ENCODE data around the gene PREB. TPM values are rescaled to one million over a fixed set of nuclear protein-coding genes. Genes with fewer than 3 reads are reported as not detected.
"Not testable (repeated sequence)": the region's sequence is repeated elsewhere in the genome, so short reads cannot be mapped to it uniquely, and the experiment has no call there.

PREB gene
- total and polyA plus RNA-seq, 2 experiments from 2014 or later = 69.2 to 90.3 TPM

DNA sequence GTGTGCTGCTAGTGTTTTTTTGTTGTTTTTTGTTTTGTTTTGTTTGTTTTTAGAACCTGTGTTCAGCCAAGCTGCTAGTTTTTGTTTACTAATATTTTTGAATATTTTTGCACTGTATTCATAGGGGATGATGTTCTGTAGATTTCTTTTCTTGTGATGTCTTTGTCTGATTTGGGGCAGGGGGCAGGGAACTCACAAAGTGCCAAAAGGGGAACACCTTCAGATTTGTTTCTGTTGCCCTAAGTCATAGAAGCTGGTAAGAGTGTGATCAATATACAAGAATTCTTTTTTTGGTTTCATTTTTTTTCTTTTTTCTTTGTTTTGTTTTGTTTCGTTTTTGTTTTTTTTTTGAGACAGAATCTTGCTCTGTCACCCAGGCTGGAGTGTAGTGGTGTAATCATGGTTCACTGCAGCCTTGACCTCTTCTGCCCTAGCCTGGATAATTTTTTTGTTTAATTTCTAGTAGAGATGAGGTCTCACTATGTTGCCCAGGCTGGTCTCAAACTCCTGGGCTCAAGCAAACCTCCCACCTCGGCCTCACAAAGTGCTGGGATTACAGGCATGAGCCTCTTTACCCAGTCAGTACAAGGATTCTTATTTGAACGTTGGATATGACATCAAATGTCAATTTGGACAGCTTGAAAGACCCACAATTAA is 45.0 kb upstream of the PREB start:
- H4K20me1 ChIP-seq (ENCODE audit: insufficient read depth, poor library complexity, severe bottlenecking) = no peaks in the 10 kb centered on the region
- H3K9me2 ChIP-seq (replicated peaks; ENCODE audit: insufficient read depth) = no peaks in the 10 kb centered on the region
- H3K79me2 ChIP-seq = no peaks in the 10 kb centered on the region
- H3K4me2 ChIP-seq = no peak overlapping the region
- no peak for DNase-seq (ENCODE audit: low spot score)
- H3K27me3 ChIP-seq = peaks cover 5% of the 10 kb centered on the region
- H3K9me3 ChIP-seq (ENCODE audit: low read depth) = no peaks in the 10 kb centered on the region
- no peak overlapping the region for H2AFZ ChIP-seq
- no peak overlapping the region for H3K27ac ChIP-seq
- no peaks in the 10 kb centered on the region for H3K36me3 ChIP-seq (replicated peaks; ENCODE audit: insufficient read depth, low read depth)
- WGBS (ENCODE audit: low lambda C conversion rate, missing lambda C conversion rate) = 63% methylated on average over 3 of the region's 3 CpGs
- no peaks in the 10 kb centered on the region for H3K4me1 ChIP-seq (ENCODE audit: insufficient read depth)
- no peak overlapping the region for H3K4me3 ChIP-seq
- no peak for TF ChIP-seq EZH2phosphoT487 (IDR thresholded peaks at IDR 0.05; ENCODE audit: low read depth, severe bottlenecking, unreplicated experiment)
- TF ChIP-seq, protein P1, sequence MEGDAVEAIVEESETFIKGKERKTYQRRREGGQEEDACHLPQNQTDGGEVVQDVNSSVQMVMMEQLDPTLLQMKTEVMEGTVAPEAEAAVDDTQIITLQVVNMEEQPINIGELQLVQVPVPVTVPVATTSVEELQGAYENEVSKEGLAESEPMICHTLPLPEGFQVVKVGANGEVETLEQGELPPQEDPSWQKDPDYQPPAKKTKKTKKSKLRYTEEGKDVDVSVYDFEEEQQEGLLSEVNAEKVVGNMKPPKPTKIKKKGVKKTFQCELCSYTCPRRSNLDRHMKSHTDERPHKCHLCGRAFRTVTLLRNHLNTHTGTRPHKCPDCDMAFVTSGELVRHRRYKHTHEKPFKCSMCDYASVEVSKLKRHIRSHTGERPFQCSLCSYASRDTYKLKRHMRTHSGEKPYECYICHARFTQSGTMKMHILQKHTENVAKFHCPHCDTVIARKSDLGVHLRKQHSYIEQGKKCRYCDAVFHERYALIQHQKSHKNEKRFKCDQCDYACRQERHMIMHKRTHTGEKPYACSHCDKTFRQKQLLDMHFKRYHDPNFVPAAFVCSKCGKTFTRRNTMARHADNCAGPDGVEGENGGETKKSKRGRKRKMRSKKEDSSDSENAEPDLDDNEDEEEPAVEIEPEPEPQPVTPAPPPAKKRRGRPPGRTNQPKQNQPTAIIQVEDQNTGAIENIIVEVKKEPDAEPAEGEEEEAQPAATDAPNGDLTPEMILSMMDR (IDR thresholded peaks at IDR 0.05; ENCODE audit: poor library complexity) = no peak
- TF ChIP-seq EZH2 (IDR thresholded peaks at IDR 0.05; ENCODE audit: borderline replicate concordance) = no peak

- no peaks in the 10 kb centered on the region for H3K9me3 ChIP-seq (ENCODE audit: low read depth)
- H3K27me3 ChIP-seq = peaks cover 9% of the 10 kb centered on the region
- no peak overlapping the region for H2AFZ ChIP-seq
- no peaks in the 10 kb centered on the region for H4K20me1 ChIP-seq (ENCODE audit: insufficient read depth, poor library complexity, severe bottlenecking)
- DNase-seq (ENCODE audit: low spot score) = no peak
- TF ChIP-seq EZH2 (IDR thresholded peaks at IDR 0.05; ENCODE audit: borderline replicate concordance) = no peak
- TF ChIP-seq, protein P1 (IDR thresholded peaks at IDR 0.05; ENCODE audit: poor library complexity) = no peak
- no peak for TF ChIP-seq EZH2phosphoT487 (IDR thresholded peaks at IDR 0.05; ENCODE audit: low read depth, severe bottlenecking, unreplicated experiment)
- no peaks in the 10 kb centered on the region for H3K79me2 ChIP-seq
- no peaks in the 10 kb centered on the region for H3K36me3 ChIP-seq (replicated peaks; ENCODE audit: insufficient read depth, low read depth)
- no peak overlapping the region for H3K27ac ChIP-seq
- H3K4me1 ChIP-seq (ENCODE audit: insufficient read depth) = no peaks in the 10 kb centered on the region
- H3K4me2 ChIP-seq = no peak overlapping the region
- no peak overlapping the region for H3K4me3 ChIP-seq
- WGBS (ENCODE audit: low lambda C conversion rate, missing lambda C conversion rate) = 92% methylated on average over 3 of the region's 3 CpGs
- H3K9me2 ChIP-seq (replicated peaks; ENCODE audit: insufficient read depth) = no peaks in the 10 kb centered on the region
Measured at GRCh38 chr2:27178469-27178868, 44.0 kb upstream of the PREB start.

DNA sequence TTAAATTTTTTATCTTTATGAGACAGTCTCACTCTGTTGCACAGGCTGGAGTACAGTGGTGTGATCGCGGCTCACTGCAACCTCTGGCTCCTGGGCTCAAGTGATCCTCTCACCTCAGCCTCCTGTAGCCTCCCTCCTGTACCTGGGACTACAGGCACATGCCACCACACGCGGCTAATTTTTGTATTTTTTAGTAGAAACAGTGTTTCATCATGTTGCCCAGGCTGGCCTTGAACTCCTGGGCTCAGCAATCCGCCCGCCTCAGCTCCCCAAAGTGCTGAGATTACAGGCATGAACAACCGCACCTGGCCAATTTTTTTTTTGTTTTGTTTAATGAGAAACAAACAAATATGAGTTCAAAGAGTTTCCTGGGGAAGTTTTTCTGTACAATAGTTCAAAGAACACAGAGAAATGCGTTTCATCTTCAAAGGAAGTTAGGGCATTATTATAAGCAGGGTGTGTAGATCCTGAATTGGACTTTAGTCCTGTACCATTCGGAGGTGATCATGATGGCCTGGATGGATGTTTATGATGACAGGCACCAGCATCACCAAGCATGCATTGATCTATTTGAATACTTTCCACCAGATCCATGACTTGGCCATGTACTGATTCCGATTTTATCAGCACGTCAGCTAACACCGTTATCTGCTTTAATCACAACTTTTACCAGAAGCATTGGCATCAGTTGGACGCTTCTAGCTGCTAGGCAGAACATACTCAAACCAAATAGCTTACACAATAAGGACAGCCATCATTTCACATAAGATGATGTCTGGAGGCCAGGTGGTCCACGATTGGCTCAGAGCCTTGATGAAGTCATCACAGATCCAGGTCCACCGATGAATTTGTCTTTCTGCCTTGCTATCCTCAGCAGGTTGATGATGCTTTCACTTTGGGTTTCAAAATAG is 43.3 kb upstream of the PREB start:
- H4K20me1 ChIP-seq (ENCODE audit: insufficient read depth, poor library complexity, severe bottlenecking) = no peaks in the 10 kb centered on the region
- no peak overlapping the region for H2AFZ ChIP-seq
- no peak for DNase-seq (ENCODE audit: low spot score)
- H3K27me3 ChIP-seq = peaks cover 9% of the 10 kb centered on the region
- no peak overlapping the region for H3K4me3 ChIP-seq
- no peaks in the 10 kb centered on the region for H3K4me1 ChIP-seq (ENCODE audit: insufficient read depth)
- TF ChIP-seq EZH2 (IDR thresholded peaks at IDR 0.05; ENCODE audit: borderline replicate concordance) (no peak), EZH2phosphoT487 (IDR thresholded peaks at IDR 0.05; ENCODE audit: low read depth, severe bottlenecking, unreplicated experiment) (no peak)
- TF ChIP-seq, protein P1 (IDR thresholded peaks at IDR 0.05; ENCODE audit: poor library complexity) = no peak
- no peak overlapping the region for H3K4me2 ChIP-seq
- no peaks in the 10 kb centered on the region for H3K36me3 ChIP-seq (replicated peaks; ENCODE audit: insufficient read depth, low read depth)
- WGBS (ENCODE audit: low lambda C conversion rate, missing lambda C conversion rate) = 85% methylated on average over 15 of the region's 15 CpGs
- no peaks in the 10 kb centered on the region for H3K9me2 ChIP-seq (replicated peaks; ENCODE audit: insufficient read depth)
- no peaks in the 10 kb centered on the region for H3K9me3 ChIP-seq (ENCODE audit: low read depth)
- no peak overlapping the region for H3K27ac ChIP-seq
- no peaks in the 10 kb centered on the region for H3K79me2 ChIP-seq

GRCh38 chr2:27175781-27176180 is 41.3 kb upstream of the PREB start:
- not testable (repeated sequence) for H3K4me3 ChIP-seq; H3K79me2 ChIP-seq; H3K36me3 ChIP-seq (replicated peaks; ENCODE audit: insufficient read depth, low read depth); H4K20me1 ChIP-seq (ENCODE audit: insufficient read depth, poor library complexity, severe bottlenecking); H3K4me2 ChIP-seq; H3K9me3 ChIP-seq (ENCODE audit: low read depth); H3K27ac ChIP-seq; H3K27me3 ChIP-seq; H3K9me2 ChIP-seq (replicated peaks; ENCODE audit: insufficient read depth); H2AFZ ChIP-seq; DNase-seq (ENCODE audit: low spot score); H3K4me1 ChIP-seq (ENCODE audit: insufficient read depth)
- 86% methylated on average over 4 of the region's 4 CpGs for WGBS (ENCODE audit: low lambda C conversion rate, missing lambda C conversion rate)

All from hepatocyte (in vitro differentiated cells).